GM12878 (cell line): ENCODE measurements around the gene RAP1GAP2. TPM values are rescaled to one million over a fixed set of nuclear protein-coding genes. Genes with fewer than 3 reads are reported as not detected.

ENCODE experiments used
- ATAC-seq: fragments of 200-7000 bp; cut with Tn5 transposase; 3 replicates; pipeline ENCODE4 v1.9.1; 2020; ENCODE audit warnings: mild to moderate bottlenecking, moderate library complexity
- BruUV-seq: library from RNA; stranded (reverse); fragments of 400-500 nt; replicated peaks from 2 replicates; lab custom pipeline; 2021; lab: Mats Ljungman, UMichigan
- CTCF ChIA-PET: fragments of 300-600 bp; sonication (Branson Sonifier 250); formaldehyde crosslinking; extraction: SDS; loops from one replicate; lab custom pipeline; 2021; ENCODE audit warnings: inconsistent platforms; lab: Yijun Ruan, JAX
- POLR2A ChIA-PET: fragments of 350-600 bp; formaldehyde crosslinking; extraction: SDS; loops from one replicate; lab custom pipeline; 2021; ENCODE audit warnings: inconsistent platforms; lab: Charles Lee
- RAD21 ChIA-PET: fragments of 300-600 bp; sonication (Branson Sonifier 250); formaldehyde crosslinking; loops from one replicate; lab custom pipeline; 2023; ENCODE audit warnings: antibody characterized with exemption; ENCODE audit not compliant: unreplicated experiment; lab: Charles Lee
- SMC1A ChIA-PET: fragments of 300-600 bp; sonication (Branson Sonifier 250); formaldehyde crosslinking; loops from one replicate; lab custom pipeline; 2023; ENCODE audit not compliant: unreplicated experiment, uncharacterized antibody; lab: Charles Lee
- DNase-seq: peaks from one replicate; pipeline ENCODE4 v3.0.0-alpha.2; 2011; ENCODE audit warnings: low read depth, low spot score
- FAIRE-seq: peaks from 3 replicates; lab custom pipeline; 2011; peaks lifted over from hg19 to GRCh38; lab: Jason Lieb, UNC
- H2AFZ ChIP-seq: 2 replicates; pipeline ENCODE4 v1.6.0; 2011; ENCODE audit warnings: low read depth, low read length, control low read depth; ENCODE audit not compliant: control insufficient read depth
- H3K27ac ChIP-seq: 2 replicates; pipeline ENCODE4 v1.5.1; 2011; ENCODE audit warnings: control low read depth; ENCODE audit not compliant: control insufficient read depth, insufficient read depth
- H3K27me3 ChIP-seq, 2 experiments: replicated peaks in 1 of 2; 2 replicates each; pipeline versions ENCODE4 v1.6.0 to v1.6.1; 2011; ENCODE audit warnings: low read length in 1 of 2; ENCODE audit not compliant: control insufficient read depth in 2 of 2, insufficient read depth in 2 of 2
- H3K36me3 ChIP-seq, 2 experiments: 2 replicates each; pipeline ENCODE4 v1.5.1; 2011; ENCODE audit warnings: low read length in 1 of 2; ENCODE audit not compliant: control insufficient read depth in 2 of 2, insufficient read depth in 2 of 2
- H3K4me1 ChIP-seq: 2 replicates; pipeline ENCODE4 v1.6.1; 2011; ENCODE audit warnings: mild to moderate bottlenecking, low read length, moderate library complexity, mixed read lengths; ENCODE audit not compliant: control insufficient read depth, insufficient read depth
- H3K4me2 ChIP-seq: 2 replicates; pipeline ENCODE4 v1.6.0; 2011; ENCODE audit warnings: control low read depth; ENCODE audit not compliant: control insufficient read depth, insufficient read depth
- H3K4me3 ChIP-seq: fragments of 200-600 bp; sonication (generic); 2 replicates; pipeline ENCODE4 v1.5.1; 2016
- H3K79me2 ChIP-seq: 2 replicates; pipeline ENCODE4 v1.6.0; 2011; ENCODE audit warnings: low read length; ENCODE audit not compliant: control insufficient read depth, insufficient read depth
- H3K9ac ChIP-seq: 2 replicates; pipeline ENCODE4 v1.8.0; 2011; ENCODE audit warnings: low read length, control low read depth, mixed read lengths; ENCODE audit not compliant: control insufficient read depth, insufficient read depth
- H3K9me3 ChIP-seq: replicated peaks from 3 replicates; pipeline ENCODE4 v1.5.1; 2011; ENCODE audit warnings: mild to moderate bottlenecking, low read length; ENCODE audit not compliant: control insufficient read depth, insufficient read depth
- H4K20me1 ChIP-seq: 2 replicates; pipeline ENCODE4 v1.6.0; 2011; ENCODE audit not compliant: control insufficient read depth, insufficient read depth
- ELK1 ChIP-seq: IDR thresholded peaks from 2 replicates; pipeline ENCODE4 v1.6.1; 2012; ENCODE audit warnings: low read depth, low read length, improper control_type of control experiment
- RAD21 ChIP-seq: IDR thresholded peaks from 2 replicates; pipeline ENCODE4 v1.6.1; 2011; ENCODE audit warnings: mild to moderate bottlenecking, low read depth, low read length, moderate library complexity; ENCODE audit not compliant: insufficient read depth
- WGBS: methylation state at CpG from one replicate; pipeline ENCODE4 v1.1.6; 2016; ENCODE audit warnings: low lambda C conversion rate; ENCODE audit not compliant: insufficient replicate concordance, insufficient coverage; ENCODE audit errors: missing lambda C conversion rate; 5-methylcytosine and 5-hydroxymethylcytosine counted together
- in situ Hi-C: fragments of 300-500 bp; cut with MboI; formaldehyde crosslinking; loops from 9 replicates; pipeline ENCODE4 v1.14.3; 2018; ENCODE audit warnings: mixed read lengths
- intact Hi-C: fragments of 100-400 bp; cut with micrococcal nuclease; formaldehyde crosslinking; loops from one replicate; pipeline ENCODE4 v1.14.2; 2022; ENCODE audit not compliant: unreplicated experiment
- polyA plus RNA-seq, 11 experiments: library from polyadenylated mRNA; depleted of rRNA in 4 of 11; unstranded in 6 of 11; stranded (reverse) in 5 of 11; fragments of >200 nt; fragmentation: Nextera tagmentation in 4 of 11; fragmentation: Illumina TruSeq in 1 of 11; extraction: Ambion mirVana in 4 of 11; extraction: Trizol in 1 of 11; gene quantifications; 1 replicate in 1 of 11; 2 replicates in 10 of 11; pipeline versions ENCODE4 v1.2.1 to v1.2.3, GENCODE V29; 2011 to 2016; ENCODE audit warnings: inconsistent platforms in 2 of 11, missing spikeins in 2 of 11, low read depth in 1 of 11
- total RNA-seq, 4 experiments: library from RNA; depleted of rRNA in 3 of 4; stranded (reverse); fragments of >200 nt in 3 of 4; fragmentation: Illumina TruSeq in 1 of 4; extraction: Trizol in 1 of 4; gene quantifications; 2 replicates each; pipeline versions ENCODE4 v1.2.1 to v1.2.3, GENCODE V29; 2013 to 2021
- TF ChIP-seq, protein P1 (sequence below): fragments of 150-350 bp; IDR thresholded peaks from 2 replicates; pipeline ENCODE4 v1.6.1; 2016; ENCODE audit warnings: low read depth, low read length
- TF ChIP-seq, protein P2 (sequence below): IDR thresholded peaks from 2 replicates; pipeline ENCODE4 v1.6.1; 2011; ENCODE audit warnings: borderline replicate concordance, low read depth, mild to moderate bottlenecking, moderate library complexity, mixed read lengths, low read length; ENCODE audit not compliant: insufficient read depth; ENCODE audit errors: extremely low read length

The RAP1GAP2 gene
- total and polyA plus RNA-seq, 10 of the 15 experiments (the other 5 are each of a cell fraction or from before 2014, with no cell fraction given), result 0.03 to 0.95 (median 0.49) TPM; not detected in 2

- WGBS, result 30% methylated on average over 13 of the region's 13 CpGs
- TF ChIP-seq, protein P1, sequence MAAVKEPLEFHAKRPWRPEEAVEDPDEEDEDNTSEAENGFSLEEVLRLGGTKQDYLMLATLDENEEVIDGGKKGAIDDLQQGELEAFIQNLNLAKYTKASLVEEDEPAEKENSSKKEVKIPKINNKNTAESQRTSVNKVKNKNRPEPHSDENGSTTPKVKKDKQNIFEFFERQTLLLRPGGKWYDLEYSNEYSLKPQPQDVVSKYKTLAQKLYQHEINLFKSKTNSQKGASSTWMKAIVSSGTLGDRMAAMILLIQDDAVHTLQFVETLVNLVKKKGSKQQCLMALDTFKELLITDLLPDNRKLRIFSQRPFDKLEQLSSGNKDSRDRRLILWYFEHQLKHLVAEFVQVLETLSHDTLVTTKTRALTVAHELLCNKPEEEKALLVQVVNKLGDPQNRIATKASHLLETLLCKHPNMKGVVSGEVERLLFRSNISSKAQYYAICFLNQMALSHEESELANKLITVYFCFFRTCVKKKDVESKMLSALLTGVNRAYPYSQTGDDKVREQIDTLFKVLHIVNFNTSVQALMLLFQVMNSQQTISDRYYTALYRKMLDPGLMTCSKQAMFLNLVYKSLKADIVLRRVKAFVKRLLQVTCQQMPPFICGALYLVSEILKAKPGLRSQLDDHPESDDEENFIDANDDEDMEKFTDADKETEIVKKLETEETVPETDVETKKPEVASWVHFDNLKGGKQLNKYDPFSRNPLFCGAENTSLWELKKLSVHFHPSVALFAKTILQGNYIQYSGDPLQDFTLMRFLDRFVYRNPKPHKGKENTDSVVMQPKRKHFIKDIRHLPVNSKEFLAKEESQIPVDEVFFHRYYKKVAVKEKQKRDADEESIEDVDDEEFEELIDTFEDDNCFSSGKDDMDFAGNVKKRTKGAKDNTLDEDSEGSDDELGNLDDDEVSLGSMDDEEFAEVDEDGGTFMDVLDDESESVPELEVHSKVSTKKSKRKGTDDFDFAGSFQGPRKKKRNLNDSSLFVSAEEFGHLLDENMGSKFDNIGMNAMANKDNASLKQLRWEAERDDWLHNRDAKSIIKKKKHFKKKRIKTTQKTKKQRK, result no peak
- TF ChIP-seq RAD21 (no peak), ELK1 (no peak)
- TF ChIP-seq, protein P2, sequence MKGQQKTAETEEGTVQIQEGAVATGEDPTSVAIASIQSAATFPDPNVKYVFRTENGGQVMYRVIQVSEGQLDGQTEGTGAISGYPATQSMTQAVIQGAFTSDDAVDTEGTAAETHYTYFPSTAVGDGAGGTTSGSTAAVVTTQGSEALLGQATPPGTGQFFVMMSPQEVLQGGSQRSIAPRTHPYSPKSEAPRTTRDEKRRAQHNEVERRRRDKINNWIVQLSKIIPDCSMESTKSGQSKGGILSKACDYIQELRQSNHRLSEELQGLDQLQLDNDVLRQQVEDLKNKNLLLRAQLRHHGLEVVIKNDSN, result peak; percentile 13
- TF ChIP-seq, all 136 proteins: peak for 1
These were observed 73.4 kb downstream of the RAP1GAP2 start for GRCh38 chr17:2869604-2870003.

More at GRCh38 chr17:2869604-2870003, 73.4 kb downstream of the RAP1GAP2 start:
- intact Hi-C loops, result no loop called here
- FAIRE-seq (no peak), DNase-seq (no peak), ATAC-seq (no peak)
- H3K9ac ChIP-seq, result no peak overlapping the region
- H3K9me3 ChIP-seq, result no peaks in the 10 kb centered on the region
- no peak overlapping the region for H3K4me2 ChIP-seq
- no peaks in the 10 kb centered on the region; a peak in 1 of 4 replicates for H3K27me3 ChIP-seq
- in situ Hi-C loops, result no loop called here
- no peak overlapping the region for H2AFZ ChIP-seq
- RAD21 ChIA-PET, result no interaction called here
- no peak overlapping the region for H3K4me3 ChIP-seq
- CTCF ChIA-PET, result no interaction called here
- no peaks in the 10 kb centered on the region for H3K79me2 ChIP-seq
- no peaks in the 10 kb centered on the region for H3K4me1 ChIP-seq
- H4K20me1 ChIP-seq, result no peaks in the 10 kb centered on the region
- SMC1A ChIA-PET, result no interaction called here
- H3K27ac ChIP-seq, result no peak overlapping the region
- POLR2A ChIA-PET, result no interaction called here
- no TSS peak for BruUV-seq
- H3K36me3 ChIP-seq, result no peaks in the 10 kb centered on the region
